ENCODE data around the gene DAPK1. TPM values are rescaled to one million over a fixed set of nuclear protein-coding genes. Genes with fewer than 3 reads are reported as not detected.

DAPK1 gene
- polyA plus RNA-seq, 1 of the 3 experiments (the other 2 are of a cell fraction) = 0.61 TPM

DNA sequence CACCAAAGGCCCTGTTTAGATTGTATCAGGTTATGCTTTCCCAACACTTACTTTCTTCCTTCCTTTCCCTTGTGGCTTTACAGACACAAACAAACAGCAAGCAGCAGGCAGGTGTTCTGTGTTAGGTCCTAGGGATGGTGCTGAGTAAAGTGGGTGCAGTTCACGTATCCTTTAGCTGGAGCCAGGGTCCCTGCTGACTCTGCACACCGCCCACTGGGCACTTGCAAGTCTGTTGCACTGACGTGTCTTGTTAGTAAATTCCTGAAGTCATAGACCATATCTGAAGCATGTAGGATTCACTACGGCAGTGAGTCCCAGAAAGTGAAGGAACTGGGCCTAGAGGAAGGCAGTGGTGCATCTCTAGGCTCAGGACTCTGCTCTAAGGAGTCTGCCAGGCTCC lies 96.5 kb downstream of the DAPK1 start:
- Histone ChIP-seq H3K4me1 (ENCODE audit: control insufficient read depth in 1 of 2, insufficient read depth in 2 of 2, low read depth in 1 of 2, low read length in 1 of 2) (peaks cover 0 to 22% of the 10 kb centered on the region in 2 experiments; a peak in 2 of 4 replicates), H3K9ac (no peak overlapping the region), H3K4me3 (ENCODE audit: low read depth in 2 of 2, low read length in 1 of 2) (no peak overlapping the region), H3K27me3 (ENCODE audit: insufficient read depth) (no peaks in the 10 kb centered on the region), H3K9me3 (no peaks in the 10 kb centered on the region), H3K4me2 (no peak overlapping the region), H3K79me2 (ENCODE audit: insufficient read depth) (no peaks in the 10 kb centered on the region), H3F3A (replicated peaks; ENCODE audit: insufficient read depth) (no peaks in the 10 kb centered on the region), H3K36me3 (replicated peaks in 1 of 2; ENCODE audit: control insufficient read depth in 1 of 2, insufficient read depth in 2 of 2, low read length in 1 of 2) (no peaks in the 10 kb centered on the region), H2AFZ (ENCODE audit: low read depth) (no peak overlapping the region), H3K27ac (ENCODE audit: low read depth in 2 of 2, low read length in 1 of 2) (no peak overlapping the region), H4K20me1 (ENCODE audit: insufficient read depth) (no peaks in the 10 kb centered on the region), H3K9me2 (no peaks in the 10 kb centered on the region)
- no peak for DNase-seq
- TF ChIP-seq YY1 (IDR thresholded peaks at IDR 0.05; ENCODE audit: low read depth) (no peak), NFIC (IDR thresholded peaks at IDR 0.05; ENCODE audit: borderline replicate concordance) (no peak), RFX5 (IDR thresholded peaks at IDR 0.05; ENCODE audit: low read length) (no peak), FOSL2 (IDR thresholded peaks at IDR 0.05; ENCODE audit: borderline replicate concordance, low read depth) (no peak), USF1 (IDR thresholded peaks at IDR 0.05; ENCODE audit: borderline replicate concordance, low read depth) (no peak), GATA2 (CRISPR knock-in tag; IDR thresholded peaks at IDR 0.05) (no peak), MEF2A (IDR thresholded peaks at IDR 0.05; ENCODE audit: borderline replicate concordance, low read depth) (no peak), SIN3A (IDR thresholded peaks at IDR 0.05; ENCODE audit: borderline replicate concordance, low read depth, low read length) (no peak), CTCF (IDR thresholded peaks at IDR 0.05) (no peak), TAF1 (IDR thresholded peaks at IDR 0.05; ENCODE audit: borderline replicate concordance, low read depth, low read length) (no peak), FOXJ3 (CRISPR knock-in tag; IDR thresholded peaks at IDR 0.05) (no peak), MXI1 (IDR thresholded peaks at IDR 0.05; ENCODE audit: low read depth, low read length) (no peak), RXRA (IDR thresholded peaks at IDR 0.05; ENCODE audit: borderline replicate concordance, low read depth) (no peak), SMC3 (IDR thresholded peaks at IDR 0.05; ENCODE audit: low read depth, low read length) (no peak), EP300 (IDR thresholded peaks at IDR 0.05; ENCODE audit: borderline replicate concordance in 1 of 2, low read depth in 1 of 2, low read length in 1 of 2) (no peak)
- TF ChIP-seq, protein P1, sequence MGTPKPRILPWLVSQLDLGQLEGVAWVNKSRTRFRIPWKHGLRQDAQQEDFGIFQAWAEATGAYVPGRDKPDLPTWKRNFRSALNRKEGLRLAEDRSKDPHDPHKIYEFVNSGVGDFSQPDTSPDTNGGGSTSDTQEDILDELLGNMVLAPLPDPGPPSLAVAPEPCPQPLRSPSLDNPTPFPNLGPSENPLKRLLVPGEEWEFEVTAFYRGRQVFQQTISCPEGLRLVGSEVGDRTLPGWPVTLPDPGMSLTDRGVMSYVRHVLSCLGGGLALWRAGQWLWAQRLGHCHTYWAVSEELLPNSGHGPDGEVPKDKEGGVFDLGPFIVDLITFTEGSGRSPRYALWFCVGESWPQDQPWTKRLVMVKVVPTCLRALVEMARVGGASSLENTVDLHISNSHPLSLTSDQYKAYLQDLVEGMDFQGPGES (IDR thresholded peaks at IDR 0.05; ENCODE audit: low read depth, low read length) = no peak
- TF ChIP-seq, protein P2, sequence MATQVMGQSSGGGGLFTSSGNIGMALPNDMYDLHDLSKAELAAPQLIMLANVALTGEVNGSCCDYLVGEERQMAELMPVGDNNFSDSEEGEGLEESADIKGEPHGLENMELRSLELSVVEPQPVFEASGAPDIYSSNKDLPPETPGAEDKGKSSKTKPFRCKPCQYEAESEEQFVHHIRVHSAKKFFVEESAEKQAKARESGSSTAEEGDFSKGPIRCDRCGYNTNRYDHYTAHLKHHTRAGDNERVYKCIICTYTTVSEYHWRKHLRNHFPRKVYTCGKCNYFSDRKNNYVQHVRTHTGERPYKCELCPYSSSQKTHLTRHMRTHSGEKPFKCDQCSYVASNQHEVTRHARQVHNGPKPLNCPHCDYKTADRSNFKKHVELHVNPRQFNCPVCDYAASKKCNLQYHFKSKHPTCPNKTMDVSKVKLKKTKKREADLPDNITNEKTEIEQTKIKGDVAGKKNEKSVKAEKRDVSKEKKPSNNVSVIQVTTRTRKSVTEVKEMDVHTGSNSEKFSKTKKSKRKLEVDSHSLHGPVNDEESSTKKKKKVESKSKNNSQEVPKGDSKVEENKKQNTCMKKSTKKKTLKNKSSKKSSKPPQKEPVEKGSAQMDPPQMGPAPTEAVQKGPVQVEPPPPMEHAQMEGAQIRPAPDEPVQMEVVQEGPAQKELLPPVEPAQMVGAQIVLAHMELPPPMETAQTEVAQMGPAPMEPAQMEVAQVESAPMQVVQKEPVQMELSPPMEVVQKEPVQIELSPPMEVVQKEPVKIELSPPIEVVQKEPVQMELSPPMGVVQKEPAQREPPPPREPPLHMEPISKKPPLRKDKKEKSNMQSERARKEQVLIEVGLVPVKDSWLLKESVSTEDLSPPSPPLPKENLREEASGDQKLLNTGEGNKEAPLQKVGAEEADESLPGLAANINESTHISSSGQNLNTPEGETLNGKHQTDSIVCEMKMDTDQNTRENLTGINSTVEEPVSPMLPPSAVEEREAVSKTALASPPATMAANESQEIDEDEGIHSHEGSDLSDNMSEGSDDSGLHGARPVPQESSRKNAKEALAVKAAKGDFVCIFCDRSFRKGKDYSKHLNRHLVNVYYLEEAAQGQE (IDR thresholded peaks at IDR 0.05; ENCODE audit: low read depth, low read length) = no peak
- WGBS (ENCODE audit: low lambda C conversion rate) = 58% methylated on average over 4 of the region's 4 CpGs
- CTCF ChIA-PET = interaction anchor here (0.5 kb wide), 1 partner anchor 76 kb away, joined by 3 read pairs; no protein-coding TSS in a partner anchor
- POLR2A ChIA-PET = no interaction called here

All from SK-N-SH (cell line).